ENCODE data around the gene S100A16. TPM values are rescaled to one million over a fixed set of nuclear protein-coding genes. Genes with fewer than 3 reads are reported as not detected.

The S100A16 gene
- total RNA-seq, 1 donor from 2014 or later, result not detected

DNA sequence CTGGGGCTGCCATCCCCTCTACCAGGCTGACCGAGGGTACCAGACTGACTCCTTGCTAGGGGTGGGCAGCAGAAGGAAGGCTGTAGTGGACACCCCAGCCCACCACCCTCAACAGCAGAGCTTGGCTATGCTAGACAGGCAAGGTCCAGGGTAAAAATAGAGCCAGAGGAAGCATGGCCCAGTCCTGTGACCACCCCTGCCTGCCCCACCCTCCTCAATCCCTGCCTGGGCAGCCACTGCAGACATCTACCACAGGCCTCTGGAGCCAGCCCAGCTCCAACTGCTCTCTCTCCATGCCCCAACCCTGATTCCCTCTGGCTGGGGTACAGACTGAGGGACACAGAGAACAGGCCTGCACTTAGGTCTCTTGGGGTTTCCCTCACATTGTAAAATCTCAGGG, 17.0 kb upstream of the S100A16 start:
- ATAC-seq (ENCODE audit: low read depth), result no peak
- no peak for DNase-seq
- TF ChIP-seq, protein P1, sequence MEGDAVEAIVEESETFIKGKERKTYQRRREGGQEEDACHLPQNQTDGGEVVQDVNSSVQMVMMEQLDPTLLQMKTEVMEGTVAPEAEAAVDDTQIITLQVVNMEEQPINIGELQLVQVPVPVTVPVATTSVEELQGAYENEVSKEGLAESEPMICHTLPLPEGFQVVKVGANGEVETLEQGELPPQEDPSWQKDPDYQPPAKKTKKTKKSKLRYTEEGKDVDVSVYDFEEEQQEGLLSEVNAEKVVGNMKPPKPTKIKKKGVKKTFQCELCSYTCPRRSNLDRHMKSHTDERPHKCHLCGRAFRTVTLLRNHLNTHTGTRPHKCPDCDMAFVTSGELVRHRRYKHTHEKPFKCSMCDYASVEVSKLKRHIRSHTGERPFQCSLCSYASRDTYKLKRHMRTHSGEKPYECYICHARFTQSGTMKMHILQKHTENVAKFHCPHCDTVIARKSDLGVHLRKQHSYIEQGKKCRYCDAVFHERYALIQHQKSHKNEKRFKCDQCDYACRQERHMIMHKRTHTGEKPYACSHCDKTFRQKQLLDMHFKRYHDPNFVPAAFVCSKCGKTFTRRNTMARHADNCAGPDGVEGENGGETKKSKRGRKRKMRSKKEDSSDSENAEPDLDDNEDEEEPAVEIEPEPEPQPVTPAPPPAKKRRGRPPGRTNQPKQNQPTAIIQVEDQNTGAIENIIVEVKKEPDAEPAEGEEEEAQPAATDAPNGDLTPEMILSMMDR (IDR thresholded peaks at IDR 0.05), result no peak
- H3K27me3 Mint-ChIP-seq, result no peaks in the 10 kb centered on the region
- intact Hi-C loops (cut with micrococcal nuclease), result no loop called here
- peaks cover 15% of the 10 kb centered on the region for H3K36me3 Mint-ChIP-seq (ENCODE audit: low read depth)
- H3K9me3 Mint-ChIP-seq, result no peaks in the 10 kb centered on the region
- ChIA-PET POLR2A (interaction anchor here (1.9 to 5.5 kb wide), 2 partner anchors 32 to 98 kb away, joined by 4 to 27 read pairs; partner anchors contain the start of gene INTS3), CTCF (interaction anchor here (1.2 kb wide), 1 partner anchor 58 kb away, joined by 4 read pairs; no protein-coding TSS in a partner anchor)
- peaks cover 44% of the 10 kb centered on the region for H3K4me1 Mint-ChIP-seq
- no peak overlapping the region for H3K27ac Mint-ChIP-seq
- no peak overlapping the region for H3K4me3 Mint-ChIP-seq

DNA sequence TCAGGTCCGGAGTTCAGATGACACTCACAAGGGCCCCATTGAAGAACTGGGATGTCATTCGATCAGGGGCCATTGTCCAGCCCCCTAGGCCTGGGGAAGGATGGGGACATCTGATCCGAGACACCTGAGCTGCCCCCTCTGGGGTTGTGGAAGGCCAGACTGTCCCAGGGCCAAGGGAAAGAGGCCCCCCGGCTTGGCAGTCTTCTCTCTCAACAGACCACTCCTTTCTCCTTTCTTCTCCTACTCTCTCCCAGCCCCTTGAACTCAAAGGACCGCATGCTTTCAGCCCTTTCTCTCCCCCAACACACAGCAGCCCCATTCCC, 16.4 kb upstream of the S100A16 start:
- intact Hi-C loops (cut with micrococcal nuclease), result no loop called here
- POLR2A ChIA-PET, result interaction anchor here (1.0 to 5.5 kb wide), 4 partner anchors 31 to 98 kb away, joined by 3 to 27 read pairs (median 4); partner anchors contain the start of genes INTS3 and S100A2
- no peaks in the 10 kb centered on the region for H3K27me3 Mint-ChIP-seq
- CTCF ChIA-PET, result interaction anchor here (0.9 to 3.8 kb wide), 4 partner anchors 41 to 119 kb away, joined by 3 to 38 read pairs (median 4); no protein-coding TSS in a partner anchor
- peaks cover 41% of the 10 kb centered on the region for H3K4me1 Mint-ChIP-seq
- H3K4me3 Mint-ChIP-seq, result no peak overlapping the region
- no peak overlapping the region for H3K27ac Mint-ChIP-seq
- no peak for DNase-seq
- peaks cover 11% of the 10 kb centered on the region for H3K36me3 Mint-ChIP-seq (ENCODE audit: low read depth)
- TF ChIP-seq, protein P1 (IDR thresholded peaks at IDR 0.05), result no peak
- no peak for ATAC-seq (ENCODE audit: low read depth)
- H3K9me3 Mint-ChIP-seq, result no peaks in the 10 kb centered on the region

DNA sequence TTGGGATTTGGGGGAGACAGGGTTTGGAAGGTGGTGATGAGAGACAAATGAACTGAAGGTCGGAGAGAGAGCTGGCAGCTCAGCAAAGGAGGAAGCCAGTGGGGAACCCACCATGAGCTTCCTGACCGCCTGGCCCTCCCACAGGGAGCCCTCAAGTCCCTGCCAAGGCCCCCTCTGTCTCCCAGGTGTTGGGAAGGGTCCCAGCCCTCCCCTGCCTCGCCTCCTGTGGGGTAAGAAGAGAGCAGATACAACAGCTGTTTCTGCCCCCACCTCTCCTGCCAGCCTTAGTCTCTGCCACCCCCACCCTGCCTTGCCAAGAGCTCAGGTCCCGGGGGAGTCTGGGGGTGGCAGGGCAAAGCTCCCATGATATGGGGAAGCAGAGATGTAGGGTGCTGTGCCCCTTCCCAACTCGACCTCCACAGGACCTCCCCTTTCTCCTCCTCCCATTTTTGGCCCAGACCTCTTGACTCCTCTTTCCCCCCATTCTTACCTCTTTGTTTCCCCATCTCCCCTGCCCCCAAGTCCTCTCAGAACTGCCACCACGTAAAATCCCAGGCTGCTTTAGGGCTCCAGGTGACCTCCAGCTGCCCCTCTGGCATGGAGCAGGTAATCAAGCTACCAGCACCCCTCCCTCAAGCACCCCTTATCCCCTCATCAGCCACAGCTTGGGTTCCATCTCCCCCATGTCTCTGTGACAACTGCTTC, 15.9 kb upstream of the S100A16 start:
- peaks cover 6% of the 10 kb centered on the region for H3K36me3 Mint-ChIP-seq (ENCODE audit: low read depth)
- DNase-seq, result no peak
- intact Hi-C loops (cut with micrococcal nuclease), result no loop called here
- CTCF ChIA-PET, result interaction anchor here (0.9 to 3.8 kb wide), 4 partner anchors 41 to 118 kb away, joined by 3 to 38 read pairs (median 4); no protein-coding TSS in a partner anchor
- H3K4me1 Mint-ChIP-seq, result peaks cover 37% of the 10 kb centered on the region
- H3K27me3 Mint-ChIP-seq, result no peaks in the 10 kb centered on the region
- H3K4me3 Mint-ChIP-seq, result no peak overlapping the region
- POLR2A ChIA-PET, result interaction anchor here (1.0 to 5.5 kb wide), 5 partner anchors 10 to 99 kb away, joined by 3 to 27 read pairs (median 4); partner anchors contain the start of genes INTS3 and S100A2
- no peak for ATAC-seq (ENCODE audit: low read depth)
- peak overlapping the region; percentile 25 for H3K27ac Mint-ChIP-seq
- TF ChIP-seq, protein P1 (IDR thresholded peaks at IDR 0.05), result no peak
- H3K9me3 Mint-ChIP-seq, result no peaks in the 10 kb centered on the region

GRCh38 chr1:153627715-153628626, 15.0 kb upstream of the S100A16 start, which contains the start of gene S100A1:
Gene S100A1 (plus strand): TSS chr1:153628434. CDS start chr1:153630522, 2,088 bp downstream.
- ATAC-seq (ENCODE audit: low read depth) (no peak), DNase-seq (no peak)
- POLR2A ChIA-PET, result interaction anchor here (0.9 to 5.5 kb wide), 5 partner anchors 9 to 62 kb away, joined by 3 to 27 read pairs (median 5); partner anchors contain the start of gene S100A2
- Mint-ChIP-seq H3K36me3 (ENCODE audit: low read depth) (peaks cover 4% of the 10 kb centered on the region), H3K4me1 (peaks cover 32% of the 10 kb centered on the region), H3K27ac (peak within 1 kb of the TSS; percentile 25), H3K4me3 (peak within 1 kb of the TSS; percentile 60), H3K27me3 (no peaks in the 10 kb centered on the region), H3K9me3 (no peaks in the 10 kb centered on the region)
- intact Hi-C loops (cut with micrococcal nuclease), result loop anchor here (2.0 kb wide), 1 partner anchor 55 kb away; no protein-coding TSS in a partner anchor
- TF ChIP-seq, protein P1 (IDR thresholded peaks at IDR 0.05), result no peak
- CTCF ChIA-PET, result interaction anchor here (1.0 to 3.8 kb wide), 10 partner anchors 10 to 118 kb away, joined by 3 to 38 read pairs (median 4); partner anchors contain the start of gene S100A6
